HepG2 (cell line): Measurements from ENCODE around the gene MTPN. TPM values are rescaled to one million over a fixed set of nuclear protein-coding genes. Genes with fewer than 3 reads are reported as not detected.

Experiments
- ATAC-seq: fragments of 200-7000 bp; cut with Tn5 transposase; 3 replicates; pipeline ENCODE4 v1.9.1; 2020; ENCODE audit warnings: mild to moderate bottlenecking, moderate library complexity
- BruUV-seq: library from RNA; stranded (reverse); fragments of 400-500 nt; replicated peaks from 2 replicates; lab custom pipeline; 2021; lab: Mats Ljungman, UMichigan
- CTCF ChIA-PET: fragments of 300-600 bp; formaldehyde crosslinking; extraction: SDS; loops from one replicate; lab custom pipeline; 2021; ENCODE audit warnings: low total read pairs, inconsistent platforms, low intra/inter-chr PET ratio; lab: Yijun Ruan, JAX
- POLR2A ChIA-PET: fragments of 350-600 bp; sonication (Branson Sonifier 250); formaldehyde crosslinking; loops from one replicate; lab custom pipeline; 2020; ENCODE audit warnings: antibody characterized with exemption, inconsistent platforms; lab: Yijun Ruan, JAX
- DNase-seq: peaks from one replicate; pipeline ENCODE4 v3.0.0-alpha.2; 2015; ENCODE audit warnings: low spot score
- FAIRE-seq: peaks from 3 replicates; lab custom pipeline; 2011; peaks lifted over from hg19 to GRCh38; lab: Jason Lieb, UNC
- H2AFZ ChIP-seq: one replicate; pipeline ENCODE4 v1.6.1; 2011; ENCODE audit warnings: low read length, inconsistent platforms
- H3K27ac ChIP-seq: fragments of 300-600 bp; 3 replicates; pipeline ENCODE4 v1.8.0; 2011; ENCODE audit warnings: mixed run types, mild to moderate bottlenecking, mixed read lengths, low read length, inconsistent platforms; ENCODE audit not compliant: insufficient read depth; ENCODE audit errors: extremely low read length
- H3K27me3 ChIP-seq, 2 experiments: fragments of 200-600 bp in 1 of 2; 2 replicates in 1 of 2; 3 replicates in 1 of 2; pipeline versions ENCODE4 v1.6.0 to v1.8.0; 2011; ENCODE audit warnings: low read length in 2 of 2, mild to moderate bottlenecking in 2 of 2, moderate library complexity in 2 of 2, inconsistent platforms in 1 of 2; ENCODE audit not compliant: insufficient read depth in 2 of 2, control insufficient read depth in 1 of 2
- H3K36me3 ChIP-seq, 2 experiments: fragments of 200-600 bp in 1 of 2; replicated peaks in 1 of 2; 2 replicates in 1 of 2; 3 replicates in 1 of 2; pipeline versions ENCODE4 v1.5.1 to v1.8.0; 2011; ENCODE audit warnings: low read length in 2 of 2, inconsistent platforms in 1 of 2; ENCODE audit not compliant: insufficient read depth in 2 of 2, control insufficient read depth in 1 of 2
- H3K4me1 ChIP-seq: 2 replicates; pipeline ENCODE4 v1.5.1; 2012; ENCODE audit warnings: low read length, inconsistent platforms; ENCODE audit not compliant: insufficient read depth
- H3K4me2 ChIP-seq: 2 replicates; pipeline ENCODE4 v1.6.0; 2011; ENCODE audit warnings: low read depth, low read length, inconsistent platforms
- H3K4me3 ChIP-seq, 3 experiments: fragments of 200-600 bp in 1 of 3; sonication (generic), shearing (Covaris generic) in 1 of 3; replicated peaks in 1 of 3; 2 replicates each; pipeline ENCODE4 v1.5.1; 2011 to 2016; ENCODE audit warnings: low read length in 3 of 3, inconsistent platforms in 2 of 3, low read depth in 2 of 3, mild to moderate bottlenecking in 2 of 3, control low read depth in 1 of 3, mixed read lengths in 1 of 3; ENCODE audit not compliant: insufficient read depth in 1 of 3
- H3K79me2 ChIP-seq: one replicate; pipeline ENCODE4 v1.6.1; 2011; ENCODE audit warnings: low read length, inconsistent platforms; ENCODE audit not compliant: insufficient read depth
- H3K9ac ChIP-seq: 2 replicates; pipeline ENCODE4 v1.6.0; 2011; ENCODE audit warnings: mild to moderate bottlenecking, low read depth, low read length, inconsistent platforms; ENCODE audit not compliant: insufficient read depth
- H3K9me3 ChIP-seq: 2 replicates; pipeline ENCODE4 v1.5.1; 2012; ENCODE audit warnings: mild to moderate bottlenecking, low read length
- H4K20me1 ChIP-seq: 2 replicates; pipeline ENCODE4 v1.6.0; 2011; ENCODE audit warnings: inconsistent platforms, mild to moderate bottlenecking, low read length, moderate library complexity; ENCODE audit not compliant: insufficient read depth
- KLF11 ChIP-seq: IDR thresholded peaks from 2 replicates; pipeline ENCODE4 v1.6.1; 2016; ENCODE audit warnings: missing compliant biosample characterization
- SOX13 ChIP-seq, 3 experiments: fragments of 450-650 bp in 1 of 3; sonication (generic) in 1 of 3; formaldehyde crosslinking in 1 of 3; IDR thresholded peaks in 2 of 3; conservative IDR thresholded peaks in 1 of 3; 2 replicates each; pipeline versions ENCODE4 v1.5.0 to v1.6.1; 2016 to 2020; ENCODE audit warnings: antibody characterized with exemption in 1 of 3, mild to moderate bottlenecking in 1 of 3, missing compliant biosample characterization in 1 of 3, missing genetic modification reagents in 1 of 3, moderate library complexity in 1 of 3
- TCF7 ChIP-seq: sonication (generic); IDR thresholded peaks from 2 replicates; pipeline ENCODE4 v1.6.1; 2016; ENCODE audit warnings: antibody characterized with exemption, low read depth
- THAP8 ChIP-seq: sonication (generic); formaldehyde crosslinking; IDR thresholded peaks from 2 replicates; pipeline ENCODE4 v1.5.1; 2020; ENCODE audit warnings: missing genetic modification reagents, mild to moderate bottlenecking, borderline replicate concordance
- WGBS: methylation state at CpG from one replicate; pipeline ENCODE4 v1.1.6; 2017; ENCODE audit warnings: low lambda C conversion rate; 5-methylcytosine and 5-hydroxymethylcytosine counted together
- in situ Hi-C: cut with HindIII; loops from 2 replicates; pipeline ENCODE4 v1.10.0; 2017; ENCODE audit warnings: low pct_unique_long_range_greater_than_20kb; ENCODE audit not compliant: extremely low pct_ligation_motif_present
- intact Hi-C: fragments of 100-400 bp; cut with micrococcal nuclease; formaldehyde crosslinking; loops from one replicate; pipeline ENCODE4 v1.10.0; 2022; ENCODE audit not compliant: unreplicated experiment
- polyA plus RNA-seq, 8 experiments: library from polyadenylated mRNA; depleted of rRNA in 3 of 8; stranded (reverse) in 7 of 8; unstranded in 1 of 8; fragments of >200 nt; fragmentation: Illumina TruSeq in 4 of 8; extraction: Trizol in 4 of 8; gene quantifications; 2 replicates each; pipeline versions ENCODE4 v1.2.1 to v1.2.3, GENCODE V29; 2011 to 2016; ENCODE audit warnings: low read depth in 4 of 8, missing spikeins in 1 of 8, mixed read lengths in 1 of 8; ENCODE audit not compliant: insufficient read depth in 1 of 8
- total RNA-seq, 5 experiments: library from RNA; depleted of rRNA; stranded (reverse); fragments of >200 nt; fragmentation: Illumina TruSeq; extraction: Trizol; gene quantifications; 2 replicates each; pipeline ENCODE4 v1.2.3, GENCODE V29; 2016; ENCODE audit warnings: low read depth in 1 of 5

MTPN gene
- total and polyA plus RNA-seq, 2 of the 13 experiments (the other 11 are each of a cell fraction or from before 2014, with no cell fraction given), result 31.1 to 71.7 TPM

- TF ChIP-seq THAP8 (CRISPR knock-in tag), result no peak
Measured at GRCh38 chr7:135930565-135931461, 46.3 kb downstream of the MTPN start (continued).

GRCh38 chr7:135929722-135930141, 47.4 kb downstream of the MTPN start:
- FAIRE-seq, result no peak
- H3K4me3 ChIP-seq, result no peak overlapping the region
- H3K27ac ChIP-seq, result no peak overlapping the region
- ATAC-seq, result no peak
- no peak overlapping the region for H3K4me2 ChIP-seq
- peaks cover 3 to 15% of the 10 kb centered on the region in 2 experiments; a peak in 2 of 5 replicates for H3K36me3 ChIP-seq
- H2AFZ ChIP-seq, result no peak overlapping the region
- H3K27me3 ChIP-seq, result no peaks in the 10 kb centered on the region
- ChIA-PET POLR2A (no interaction called here), CTCF (no interaction called here)
- H4K20me1 ChIP-seq, result no peaks in the 10 kb centered on the region
- TF ChIP-seq KLF11 (CRISPR knock-in tag) (no peak), TCF7 (peak; percentile 59; the same call in 1 of the 2 replicates), SOX13 (IDR thresholded peaks at IDR 0.05) (no peak), SOX13 (CRISPR knock-in tag; conservative IDR thresholded peaks at IDR 0.05 in 1 of 2, IDR thresholded peaks at IDR 0.05 in 1 of 2) (no peak)
- intact Hi-C loops (no loop called here), in situ Hi-C loops (no loop called here)
- BruUV-seq, result no TSS peak
- WGBS, result 93% methylated on average over 3 of the region's 3 CpGs
- H3K9ac ChIP-seq, result no peak overlapping the region
- H3K4me1 ChIP-seq, result no peaks in the 10 kb centered on the region
- no peaks in the 10 kb centered on the region for H3K79me2 ChIP-seq
- no peaks in the 10 kb centered on the region for H3K9me3 ChIP-seq
- peak; percentile 8 for DNase-seq
